AG10803 (cell line): ENCODE measurements around the gene DKK3.

Experiments used
- DNase-seq: peaks from one replicate; pipeline ENCODE4 v3.0.0; 2010; ENCODE audit warnings: low read depth
- H3K4me3 ChIP-seq: 2 replicates; pipeline ENCODE4 v1.5.1; 2011; ENCODE audit warnings: mild to moderate bottlenecking, low read length, control low read depth
- TF ChIP-seq, protein P1 (sequence below): conservative IDR thresholded peaks from 2 replicates; pipeline ENCODE4 v1.5.1; 2011; ENCODE audit warnings: mild to moderate bottlenecking, low read length, control low read depth, inconsistent platforms

Gene DKK3

DNA sequence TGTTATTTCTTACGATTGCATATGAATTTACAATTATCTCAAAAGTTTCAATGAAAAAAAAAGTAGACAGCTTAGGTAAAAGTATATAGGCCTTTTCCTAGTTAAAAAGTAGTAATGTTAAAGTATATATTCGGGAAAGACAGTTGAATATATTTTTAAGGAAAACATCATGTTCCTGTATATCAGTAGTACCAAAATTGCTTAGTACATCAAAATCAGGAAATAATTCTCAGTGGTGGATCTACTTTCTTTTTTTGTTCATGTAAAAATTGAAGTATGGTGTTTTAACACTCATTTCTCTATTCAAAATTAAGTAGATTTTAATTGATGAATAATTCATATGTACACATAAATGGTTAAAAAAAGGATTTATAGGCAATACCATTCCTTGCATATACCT, 92.8 kb downstream of the DKK3 start:
- TF ChIP-seq, protein P1, sequence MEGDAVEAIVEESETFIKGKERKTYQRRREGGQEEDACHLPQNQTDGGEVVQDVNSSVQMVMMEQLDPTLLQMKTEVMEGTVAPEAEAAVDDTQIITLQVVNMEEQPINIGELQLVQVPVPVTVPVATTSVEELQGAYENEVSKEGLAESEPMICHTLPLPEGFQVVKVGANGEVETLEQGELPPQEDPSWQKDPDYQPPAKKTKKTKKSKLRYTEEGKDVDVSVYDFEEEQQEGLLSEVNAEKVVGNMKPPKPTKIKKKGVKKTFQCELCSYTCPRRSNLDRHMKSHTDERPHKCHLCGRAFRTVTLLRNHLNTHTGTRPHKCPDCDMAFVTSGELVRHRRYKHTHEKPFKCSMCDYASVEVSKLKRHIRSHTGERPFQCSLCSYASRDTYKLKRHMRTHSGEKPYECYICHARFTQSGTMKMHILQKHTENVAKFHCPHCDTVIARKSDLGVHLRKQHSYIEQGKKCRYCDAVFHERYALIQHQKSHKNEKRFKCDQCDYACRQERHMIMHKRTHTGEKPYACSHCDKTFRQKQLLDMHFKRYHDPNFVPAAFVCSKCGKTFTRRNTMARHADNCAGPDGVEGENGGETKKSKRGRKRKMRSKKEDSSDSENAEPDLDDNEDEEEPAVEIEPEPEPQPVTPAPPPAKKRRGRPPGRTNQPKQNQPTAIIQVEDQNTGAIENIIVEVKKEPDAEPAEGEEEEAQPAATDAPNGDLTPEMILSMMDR = no peak
- no peak overlapping the region for H3K4me3 ChIP-seq

DNA sequence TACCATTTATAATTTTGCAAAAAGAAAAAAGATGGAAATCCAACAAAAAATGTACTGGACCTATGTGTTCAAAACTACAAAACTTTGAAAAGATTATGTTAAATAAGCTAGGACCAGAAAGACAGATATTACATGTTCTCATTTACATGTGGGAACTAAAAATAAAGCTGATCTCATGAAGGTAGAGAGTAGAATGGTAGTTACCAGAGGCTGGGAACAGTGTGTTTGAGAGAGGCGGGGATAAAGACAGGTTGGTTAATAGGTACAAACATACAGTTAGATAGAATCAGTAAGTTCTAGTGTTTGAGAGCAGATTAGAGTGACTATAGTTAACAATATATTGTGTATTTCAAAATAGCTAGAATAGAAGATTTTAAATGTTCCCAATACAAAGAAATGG, 95.0 kb downstream of the DKK3 start:
- no peak overlapping the region for H3K4me3 ChIP-seq
- TF ChIP-seq, protein P1 = no peak
- no peak for DNase-seq

More for the DNA sequence above, 92.8 kb downstream of the DKK3 start:
- DNase-seq = no peak
